UCSD-AML1 (cell line): Measurements from ENCODE around the gene HMGCLL1.
A peak's percentile ranks its signal among the peaks of the same experiment; 100 is the strongest.

Experiments
- DNase-seq: peaks from one replicate; lab custom pipeline; 2025; ENCODE audit not compliant: unreplicated experiment; lab: John Stamatoyannopoulos, UW

Gene HMGCLL1

GRCh38 chr6:55578537-55579363 is at the start of gene HMGCLL1:
TSS of gene HMGCLL1 (minus strand) at chr6:55579192. CDS start at chr6:55579055, 137 bp downstream.
- DNase-seq: peak; percentile 5

- no peak for DNase-seq
Observed at GRCh38 chr6:55621993-55622392, 43.0 kb upstream of the HMGCLL1 start.

- no peak for DNase-seq
Observed at GRCh38 chr6:55621244-55621643, 42.3 kb upstream of the HMGCLL1 start.

GRCh38 chr6:55617272-55617671 is 38.3 kb upstream of the HMGCLL1 start:
- no peak for DNase-seq

GRCh38 chr6:55604021-55604420 is 25.0 kb upstream of the HMGCLL1 start:
- no peak for DNase-seq

- no peak for DNase-seq
Observed at GRCh38 chr6:55601120-55601519, 22.1 kb upstream of the HMGCLL1 start.

- no peak for DNase-seq
Observed at GRCh38 chr6:55594442-55594841, 15.4 kb upstream of the HMGCLL1 start.

GRCh38 chr6:55584654-55585354 is 5.8 kb upstream of the HMGCLL1 start:
- DNase-seq: no peak

- no peak for DNase-seq
Observed at GRCh38 chr6:55576811-55577210, 2.2 kb downstream of the HMGCLL1 start.

GRCh38 chr6:55574556-55574955 is 4.4 kb downstream of the HMGCLL1 start:
- no peak for DNase-seq

- DNase-seq: no peak
Observed at GRCh38 chr6:55569638-55570037, 9.4 kb downstream of the HMGCLL1 start.

- no peak for DNase-seq
Observed at GRCh38 chr6:55568808-55569439, 10.1 kb downstream of the HMGCLL1 start.

- DNase-seq: no peak
Observed at GRCh38 chr6:55567558-55567957, 11.4 kb downstream of the HMGCLL1 start.

- no peak for DNase-seq
Observed at GRCh38 chr6:55566036-55566710, 12.8 kb downstream of the HMGCLL1 start.

GRCh38 chr6:55562318-55562717 is 16.7 kb downstream of the HMGCLL1 start:
- DNase-seq: no peak

GRCh38 chr6:55560290-55560885 is 18.6 kb downstream of the HMGCLL1 start:
- DNase-seq: no peak

GRCh38 chr6:55557146-55557545 is 21.8 kb downstream of the HMGCLL1 start:
- DNase-seq: no peak

GRCh38 chr6:55545791-55546190 is 33.2 kb downstream of the HMGCLL1 start:
- DNase-seq: no peak

GRCh38 chr6:55543633-55544309 is 35.2 kb downstream of the HMGCLL1 start:
- no peak for DNase-seq

- no peak for DNase-seq
Observed at GRCh38 chr6:55541024-55541423, 38.0 kb downstream of the HMGCLL1 start.
